Epithelial cell of esophagus (primary cell): ENCODE measurements around the gene LTBP2.
A peak's percentile ranks its signal among the peaks of the same experiment; 100 is the strongest.

Experiments used
- DNase-seq: peaks from one replicate; pipeline ENCODE4 v3.0.0; 2010; ENCODE audit warnings: low read depth
- H3K4me3 ChIP-seq: 2 replicates; pipeline ENCODE4 v1.5.1; 2011; ENCODE audit warnings: mild to moderate bottlenecking, low read length, control low read depth
- CTCF ChIP-seq: IDR thresholded peaks from 2 replicates; pipeline ENCODE4 v1.5.1; 2011; ENCODE audit warnings: low read depth, mild to moderate bottlenecking, low read length, control low read depth, inconsistent platforms; ENCODE audit not compliant: insufficient read depth; ENCODE audit errors: missing control alignments

Gene LTBP2

GRCh38 chr14:74619672-74620131 is 7.7 kb upstream of the LTBP2 start:
- no peak for TF ChIP-seq CTCF
- no peak overlapping the region for H3K4me3 ChIP-seq
- peak; percentile 32 for DNase-seq

GRCh38 chr14:74618078-74618952 is 6.3 kb upstream of the LTBP2 start:
- H3K4me3 ChIP-seq, result no peak overlapping the region
- peak; percentile 88 for DNase-seq
- no peak for TF ChIP-seq CTCF

- no peak for TF ChIP-seq CTCF
- no peak for DNase-seq
- H3K4me3 ChIP-seq, result no peak overlapping the region
Observed at GRCh38 chr14:74616996-74617700, 5.1 kb upstream of the LTBP2 start.

- no peak for TF ChIP-seq CTCF
- peak; percentile 96 for DNase-seq
- H3K4me3 ChIP-seq, result no peak overlapping the region
Observed at GRCh38 chr14:74616507-74616906, 4.5 kb upstream of the LTBP2 start.

- no peak for DNase-seq
- H3K4me3 ChIP-seq, result no peak overlapping the region
- TF ChIP-seq CTCF, result no peak
Observed at GRCh38 chr14:74615735-74616134, 3.7 kb upstream of the LTBP2 start.

GRCh38 chr14:74614508-74615495 is 2.8 kb upstream of the LTBP2 start:
- peak; percentile 69 for DNase-seq
- no peak overlapping the region for H3K4me3 ChIP-seq

More at GRCh38 chr14:74614508-74615495, 2.8 kb upstream of the LTBP2 start:
- TF ChIP-seq CTCF, result no peak
